HG02588 (cell line): Measurements from ENCODE around the gene CDH23.
A peak's percentile ranks its signal among the peaks of the same experiment; 100 is the strongest.
"Not testable (repeated sequence)": the region's sequence is repeated elsewhere in the genome, so short reads cannot be mapped to it uniquely, and the experiment has no call there.

Experiments used
- ATAC-seq: cut with Tn5 transposase; IDR thresholded peaks from one replicate; pipeline ENCODE4 v1.9.1; 2021; ENCODE audit warnings: mild to moderate bottlenecking, moderate library complexity; ENCODE audit not compliant: unreplicated experiment

The CDH23 gene

DNA sequence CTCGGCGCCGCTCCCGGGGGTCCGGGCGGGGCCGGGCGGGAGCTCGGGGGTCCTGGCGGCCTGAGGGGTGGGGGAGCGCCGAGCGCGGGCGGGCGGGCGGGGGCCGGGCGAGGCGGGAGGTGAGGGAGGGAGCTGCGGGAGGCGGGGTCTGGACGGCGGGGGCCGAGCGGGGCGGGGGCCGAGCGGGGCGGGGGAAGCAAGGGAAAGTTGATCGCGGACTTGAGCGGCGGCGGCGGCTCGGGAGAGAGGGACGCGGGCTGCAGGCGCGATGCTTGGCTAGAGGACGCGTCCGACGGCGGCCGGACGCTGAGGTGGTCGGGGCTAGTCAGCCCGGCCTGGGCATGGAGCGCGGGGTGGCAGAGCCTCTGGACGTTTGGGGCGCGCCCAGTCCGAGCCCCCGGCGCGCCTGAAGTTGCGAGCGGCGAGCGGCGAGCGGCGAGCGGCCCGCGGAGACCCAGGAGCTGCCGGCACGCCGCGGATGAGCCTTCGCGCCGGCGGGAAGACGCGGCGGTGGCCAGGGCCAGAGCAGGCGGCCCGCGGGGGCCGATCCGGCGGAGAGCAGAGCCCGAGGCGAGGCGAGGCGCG, at the start of gene CDH23:
Gene CDH23 (plus strand): TSS at position 210 of the 585 bp plus-strand sequence. CDS start 42,912 bp downstream, outside the sequence.
- ATAC-seq, result no peak

DNA sequence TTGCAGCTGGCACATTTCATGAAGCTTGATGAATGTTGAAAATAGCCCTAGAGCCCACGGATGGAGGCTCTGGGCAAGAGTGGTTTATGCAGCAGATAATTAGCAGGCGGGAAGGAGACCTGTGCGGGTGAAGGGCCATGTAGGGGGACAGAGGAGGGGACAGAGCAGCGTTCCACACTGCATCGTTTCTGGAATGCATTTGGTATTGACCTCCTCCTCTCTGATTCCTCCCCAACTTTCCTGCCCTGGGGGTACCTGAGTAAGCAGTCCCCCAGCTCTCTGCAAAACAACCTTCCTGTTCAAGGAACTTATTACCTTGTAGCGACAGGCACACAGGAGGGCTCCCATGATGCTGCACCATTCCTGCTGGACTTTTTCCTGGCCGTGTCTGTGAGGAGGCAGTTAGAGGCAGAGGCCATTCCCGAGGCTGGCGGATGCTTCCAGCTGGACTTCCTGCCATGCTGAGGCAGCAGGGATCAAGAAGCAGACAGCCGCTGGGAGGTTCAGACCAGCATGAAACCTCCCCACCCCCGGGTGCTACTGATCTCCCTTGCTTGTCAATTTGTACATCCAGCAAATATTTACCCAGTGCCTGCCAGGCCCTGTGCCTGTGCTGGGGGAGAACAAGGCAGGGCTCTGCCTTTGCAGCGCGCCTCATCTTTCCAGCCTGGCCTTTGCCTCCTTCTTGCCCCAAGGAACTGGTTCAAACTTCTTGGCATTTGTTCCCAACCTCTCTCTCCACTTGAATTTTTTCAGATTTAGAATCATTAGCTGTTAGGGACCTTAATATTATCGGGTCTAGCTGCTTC, 48.9 kb upstream of the CDH23 start:
- no peak for ATAC-seq

DNA sequence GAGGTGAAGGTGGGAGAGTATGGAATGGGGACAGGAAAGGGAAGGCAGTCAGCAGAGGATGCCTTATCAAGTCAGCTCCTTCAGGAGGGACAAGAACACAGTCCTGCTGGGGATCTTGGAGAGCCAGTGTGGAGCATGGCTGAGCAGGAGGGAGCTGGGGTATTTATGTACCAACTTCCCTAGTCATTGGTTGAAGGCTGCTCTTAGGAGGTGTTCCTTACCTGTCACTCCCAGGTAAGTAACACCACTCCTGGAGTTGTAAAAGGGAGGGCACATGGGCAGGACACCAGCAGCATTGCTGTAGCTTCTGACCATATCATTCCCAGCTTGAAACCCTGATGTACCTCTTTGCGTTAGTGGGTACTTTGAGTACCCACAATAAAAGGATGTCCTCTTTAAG, 47.9 kb upstream of the CDH23 start:
- no peak for ATAC-seq

DNA sequence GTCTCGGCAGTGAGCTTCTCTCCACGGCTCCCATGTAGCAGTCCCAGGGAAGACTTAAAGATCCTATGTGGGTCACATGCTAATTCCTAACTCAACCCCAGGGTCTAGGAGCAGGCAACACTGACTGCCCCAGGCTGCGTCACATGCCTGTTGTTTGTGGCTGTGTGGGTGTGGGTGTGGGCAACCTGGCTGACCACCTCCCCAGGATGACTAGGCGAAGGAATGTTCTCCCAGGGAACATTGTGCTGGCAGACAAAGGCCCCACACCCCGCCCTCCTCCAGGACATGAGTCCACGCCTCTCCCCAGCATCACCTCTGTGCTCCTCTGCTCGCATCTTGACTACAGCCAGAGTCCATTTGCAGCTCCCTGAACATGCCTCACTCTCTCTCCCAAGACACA, 47.3 kb upstream of the CDH23 start:
- ATAC-seq, result no peak

DNA sequence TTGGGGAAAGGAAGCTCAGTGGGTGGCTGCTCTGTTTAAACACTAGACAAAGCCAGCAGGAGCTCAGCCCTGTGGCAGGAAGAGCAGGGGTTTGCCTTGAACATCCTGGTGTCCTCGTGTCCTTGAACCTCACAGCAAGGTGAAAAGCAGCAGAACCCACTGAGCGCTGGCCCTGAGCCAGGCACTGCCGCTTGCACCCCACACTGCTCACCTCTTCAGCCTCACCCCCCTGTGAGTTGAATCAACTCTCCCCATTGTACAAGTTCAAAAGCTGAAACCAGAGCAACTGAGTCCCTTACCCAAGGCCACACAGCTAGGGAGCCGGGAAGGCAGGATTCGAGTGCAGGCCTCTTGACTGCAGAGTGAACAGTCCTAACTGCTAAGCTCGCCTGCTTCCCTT, 45.6 kb upstream of the CDH23 start:
- ATAC-seq, result no peak

DNA sequence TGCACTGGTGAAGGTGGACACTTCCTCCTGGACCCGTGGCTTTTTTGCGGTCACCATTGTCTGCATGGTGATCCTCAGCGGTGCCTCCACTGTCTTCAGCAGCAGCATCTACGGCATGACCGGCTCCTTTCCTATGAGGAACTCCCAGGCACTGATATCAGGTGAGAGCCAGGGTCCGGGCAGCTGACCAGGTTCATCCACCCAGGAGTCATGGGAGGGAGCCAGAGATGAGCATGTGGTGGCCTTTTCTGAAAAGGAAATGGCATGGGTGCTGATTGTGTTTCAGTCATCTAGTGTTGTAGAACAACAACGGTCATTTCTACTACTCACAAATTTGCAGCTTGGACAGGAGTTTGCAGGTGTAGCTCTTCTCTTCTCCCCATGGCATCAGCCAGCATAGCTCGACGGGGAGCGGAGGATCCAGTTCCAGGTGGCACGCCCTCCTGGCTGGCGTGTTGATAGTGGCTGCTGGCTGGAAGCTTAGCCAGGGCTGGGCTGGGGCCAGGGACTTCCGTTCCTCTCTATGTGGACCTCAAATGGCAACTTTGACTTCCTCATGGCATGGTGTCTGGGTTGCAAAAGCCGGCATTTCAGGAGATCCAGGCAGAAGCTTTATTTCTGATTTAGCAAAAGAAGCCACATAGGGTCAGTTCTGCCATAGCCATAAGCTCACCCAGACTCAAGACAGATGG, 44.9 kb upstream of the CDH23 start:
- ATAC-seq, result no peak

DNA sequence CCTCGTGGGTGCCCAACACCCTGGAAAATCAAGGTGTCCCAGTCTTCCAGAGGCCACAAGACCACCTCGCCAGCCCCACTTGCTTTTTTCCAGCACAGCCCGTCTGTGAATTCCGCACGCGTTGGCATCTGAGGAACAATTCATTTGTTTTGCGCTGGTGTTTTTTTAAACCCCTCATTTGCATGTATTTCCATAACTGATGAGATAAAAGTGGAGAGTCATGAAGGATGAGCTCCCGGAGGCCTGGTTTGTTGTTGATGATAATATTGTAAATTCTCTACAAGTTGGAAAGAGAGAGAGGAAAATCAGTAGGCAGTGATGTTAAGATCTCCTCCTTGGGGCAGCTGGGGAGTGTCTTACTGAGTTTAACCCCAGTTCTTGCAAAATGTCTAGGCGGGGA, 43.1 kb upstream of the CDH23 start:
- no peak for ATAC-seq

DNA sequence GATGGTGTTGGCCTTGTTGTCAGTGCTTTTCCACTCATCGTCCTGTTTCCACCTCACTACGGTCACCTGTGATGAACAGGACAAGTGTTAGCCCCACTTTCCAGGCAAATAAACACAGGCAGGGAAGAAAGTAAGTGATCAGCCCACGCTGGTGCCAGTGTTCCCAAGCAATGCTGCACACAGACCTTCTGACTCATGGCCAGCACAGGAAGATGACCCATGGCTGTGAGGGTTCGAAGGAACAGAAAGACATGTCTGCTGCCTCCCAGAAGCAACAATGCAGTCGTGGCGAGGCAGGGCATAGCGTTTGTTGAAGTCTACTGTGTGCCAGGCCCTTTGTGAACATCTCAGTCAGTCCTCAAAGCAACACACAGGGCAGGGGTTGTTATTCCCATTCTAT, 41.9 kb upstream of the CDH23 start:
- ATAC-seq, result no peak

DNA sequence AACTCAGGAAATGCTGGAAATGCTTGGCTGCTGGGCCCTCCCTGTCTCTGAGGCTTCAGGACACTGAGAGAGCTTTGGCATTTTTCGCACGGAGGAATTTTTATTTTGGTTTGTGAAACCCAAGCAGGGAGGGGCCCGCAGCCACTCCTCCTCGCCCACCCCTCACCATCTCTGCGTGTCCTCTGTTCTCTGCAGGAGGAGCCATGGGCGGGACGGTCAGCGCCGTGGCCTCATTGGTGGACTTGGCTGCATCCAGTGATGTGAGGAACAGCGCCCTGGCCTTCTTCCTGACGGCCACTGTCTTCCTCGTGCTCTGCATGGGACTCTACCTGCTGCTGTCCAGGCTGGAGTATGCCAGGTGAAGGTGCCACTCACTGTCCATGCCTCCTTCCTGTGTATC, 40.8 kb upstream of the CDH23 start:
- no peak for ATAC-seq

DNA sequence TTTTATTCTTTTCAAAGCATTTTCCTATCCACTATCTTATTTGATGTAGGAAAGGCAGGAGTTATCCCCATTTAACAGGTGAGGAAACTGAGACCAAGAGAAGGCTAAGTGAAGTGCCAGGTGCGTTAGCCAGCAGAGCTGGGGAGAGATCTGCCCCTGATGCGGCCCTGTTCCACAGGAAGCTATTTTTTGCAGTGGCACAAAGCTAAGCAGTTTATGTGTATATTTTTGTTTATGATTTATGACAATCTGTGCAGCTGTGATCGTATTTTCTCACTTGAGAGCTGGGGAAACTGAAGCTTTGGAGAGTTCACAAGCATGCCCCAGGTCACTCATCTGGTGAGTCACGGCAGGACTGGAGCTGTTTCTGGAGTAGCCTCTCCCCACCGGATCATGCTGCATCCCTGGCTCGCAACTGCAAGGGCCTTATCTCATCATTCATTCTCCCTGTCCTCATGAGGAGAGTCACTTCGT, 38.9 kb upstream of the CDH23 start:
- no peak for ATAC-seq

DNA sequence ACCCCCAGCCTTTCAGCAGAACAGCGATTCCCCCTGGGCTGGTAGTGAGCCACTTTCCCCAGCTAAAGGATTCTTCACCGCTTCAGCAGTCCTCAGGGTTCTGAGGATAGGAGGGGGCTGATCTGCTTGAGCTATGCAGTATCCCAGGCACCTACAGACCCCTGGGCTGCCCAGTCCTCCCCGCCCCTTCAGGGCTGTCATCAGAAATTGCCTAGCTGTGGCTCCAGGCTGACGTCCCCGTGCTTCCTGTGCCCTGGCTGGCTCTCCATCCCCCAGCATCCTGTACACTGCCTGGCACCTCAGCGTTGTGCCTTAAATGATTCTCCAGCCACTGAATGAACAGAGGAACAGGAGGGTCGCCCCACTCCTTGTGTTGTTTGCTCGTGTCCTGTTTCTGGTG, 38.4 kb upstream of the CDH23 start:
- ATAC-seq, result no peak

DNA sequence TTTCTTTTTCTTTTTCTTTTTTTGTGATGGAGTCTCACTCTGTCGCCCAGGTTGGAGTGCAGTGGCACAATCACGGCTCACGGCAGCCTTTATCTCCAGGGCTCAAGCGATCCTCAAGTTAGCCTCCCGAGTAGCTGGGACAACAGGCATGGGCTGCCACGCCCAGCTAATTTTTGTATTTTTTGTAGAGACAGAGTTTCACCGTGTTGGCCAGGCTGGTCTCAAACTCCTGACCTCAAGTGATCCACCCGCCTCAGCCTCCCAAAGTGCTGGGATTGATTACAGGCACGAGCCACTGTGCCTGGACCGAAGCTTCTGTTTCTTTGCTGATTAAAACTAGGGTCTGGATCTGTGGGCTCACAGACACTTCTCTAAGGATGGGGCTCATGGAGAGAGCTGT, 37.8 kb upstream of the CDH23 start:
- ATAC-seq, result not testable (repeated sequence)

DNA sequence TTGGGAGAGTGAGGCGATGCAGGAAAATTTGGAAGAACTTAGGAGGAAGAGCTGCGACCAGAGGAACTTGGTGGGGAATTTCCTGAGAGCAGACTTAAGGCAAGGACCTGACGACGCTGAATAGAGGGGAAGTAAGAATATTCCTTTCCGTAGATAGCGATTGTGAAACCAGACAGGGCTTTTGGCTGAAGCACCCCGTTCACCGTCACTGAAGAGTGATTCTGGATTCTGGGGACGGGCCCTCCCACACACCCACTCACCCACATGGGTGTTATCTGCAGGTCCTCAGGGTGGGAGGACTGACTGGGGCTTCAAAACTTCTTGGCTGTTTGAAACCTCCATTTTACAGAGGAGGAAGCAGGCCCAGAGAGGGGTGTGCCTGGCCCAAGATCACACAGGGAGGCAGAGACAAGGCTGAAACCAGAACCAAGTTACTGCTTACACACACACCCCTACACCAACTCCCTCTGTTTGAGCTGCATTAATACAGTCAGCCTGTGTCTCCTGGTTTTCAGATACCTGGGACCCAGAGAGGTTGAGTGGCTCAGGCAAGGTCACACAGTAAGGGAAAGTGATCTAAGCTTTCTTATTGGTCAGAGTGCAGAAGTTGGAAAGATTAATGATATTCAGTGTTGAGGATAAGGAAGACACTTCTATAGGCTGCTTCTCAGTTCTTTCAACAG, 37.2 kb upstream of the CDH23 start:
- peak; percentile 61 for ATAC-seq

DNA sequence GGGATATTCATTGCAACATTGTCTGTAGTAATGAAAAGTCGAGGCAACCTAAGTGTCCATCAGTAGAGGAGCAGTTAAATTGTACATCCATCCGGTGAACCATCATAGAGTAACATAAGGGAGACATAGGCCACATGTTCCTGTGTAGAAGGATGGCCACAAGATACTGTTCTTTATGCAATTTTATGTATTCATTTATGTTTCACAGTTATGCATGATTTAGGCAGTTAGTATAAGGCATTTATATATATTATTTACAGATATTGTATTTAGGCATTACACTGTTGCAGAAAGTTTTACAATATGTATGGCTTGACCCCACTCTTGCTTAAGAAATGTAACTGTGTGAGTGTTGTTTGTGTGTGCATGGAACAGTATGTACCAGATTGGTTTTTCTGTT, 36.0 kb upstream of the CDH23 start:
- no peak for ATAC-seq

DNA sequence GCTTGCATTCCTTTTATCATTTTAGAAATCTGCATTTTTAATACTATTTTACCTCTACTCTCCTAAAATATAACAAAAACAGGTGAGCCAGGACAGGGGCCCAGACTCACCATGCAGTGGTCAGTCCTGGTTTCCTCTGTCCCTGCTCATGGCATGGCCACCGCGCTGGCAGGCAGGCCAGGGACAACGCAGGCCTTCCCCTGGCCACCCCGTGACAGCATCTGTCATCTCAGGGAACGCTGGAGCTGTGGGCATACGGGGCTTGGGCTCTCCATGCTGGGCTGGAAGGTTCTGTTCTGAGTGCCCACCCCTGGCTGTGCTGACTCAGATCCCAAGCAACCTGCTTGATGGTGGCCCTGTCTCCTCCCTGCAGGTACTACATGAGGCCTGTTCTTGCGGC, 35.1 kb upstream of the CDH23 start:
- ATAC-seq, result no peak

DNA sequence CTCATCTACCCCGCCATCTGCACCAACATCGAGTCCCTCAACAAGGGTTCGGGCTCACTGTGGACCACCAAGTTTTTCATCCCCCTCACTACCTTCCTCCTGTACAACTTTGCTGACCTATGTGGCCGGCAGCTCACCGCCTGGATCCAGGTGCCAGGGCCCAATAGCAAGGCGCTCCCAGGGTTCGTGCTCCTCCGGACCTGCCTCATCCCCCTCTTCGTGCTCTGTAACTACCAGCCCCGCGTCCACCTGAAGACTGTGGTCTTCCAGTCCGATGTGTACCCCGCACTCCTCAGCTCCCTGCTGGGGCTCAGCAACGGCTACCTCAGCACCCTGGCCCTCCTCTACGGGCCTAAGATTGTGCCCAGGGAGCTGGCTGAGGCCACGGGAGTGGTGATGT, 34.6 kb upstream of the CDH23 start:
- ATAC-seq, result no peak

DNA sequence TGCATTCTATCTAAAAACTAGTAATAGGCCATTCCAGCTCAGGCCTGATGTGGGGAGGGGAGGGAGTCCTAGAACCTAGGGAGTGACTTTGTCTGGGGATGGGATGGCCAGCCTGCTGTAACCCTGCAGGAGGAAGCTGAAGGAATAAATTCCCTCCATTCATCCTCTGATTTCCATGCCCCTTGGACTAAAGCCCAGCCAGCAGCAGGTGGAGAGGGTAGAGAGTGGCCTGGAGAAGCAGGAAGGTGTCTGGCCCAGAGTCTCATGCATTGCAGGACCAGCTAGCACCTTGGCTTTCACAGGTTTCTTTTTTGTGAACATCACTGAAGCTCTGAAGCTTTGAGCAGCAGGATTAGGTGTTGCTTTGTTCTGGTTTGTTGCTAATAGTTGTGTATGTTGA, 32.8 kb upstream of the CDH23 start:
- ATAC-seq, result no peak

DNA sequence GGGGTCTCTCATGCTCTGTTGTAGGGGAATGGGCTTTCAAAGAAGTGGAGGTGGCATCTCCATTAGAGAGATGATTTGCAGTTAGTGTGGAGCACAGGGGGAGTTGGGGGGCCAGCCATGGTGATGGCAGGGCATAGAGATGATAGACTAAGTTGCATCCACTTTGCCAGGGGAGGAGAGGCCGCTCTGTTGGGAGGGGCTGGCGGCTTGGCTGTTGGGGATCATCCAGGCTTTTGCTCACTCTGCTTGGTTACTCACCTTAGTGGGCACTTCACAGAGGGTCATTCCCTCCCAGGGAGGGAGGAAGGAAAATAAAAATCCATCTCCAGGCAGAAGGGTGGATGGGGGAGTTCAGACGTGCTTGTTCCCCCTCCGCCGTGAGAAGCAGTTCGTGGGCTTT, 31.4 kb upstream of the CDH23 start:
- ATAC-seq, result no peak

DNA sequence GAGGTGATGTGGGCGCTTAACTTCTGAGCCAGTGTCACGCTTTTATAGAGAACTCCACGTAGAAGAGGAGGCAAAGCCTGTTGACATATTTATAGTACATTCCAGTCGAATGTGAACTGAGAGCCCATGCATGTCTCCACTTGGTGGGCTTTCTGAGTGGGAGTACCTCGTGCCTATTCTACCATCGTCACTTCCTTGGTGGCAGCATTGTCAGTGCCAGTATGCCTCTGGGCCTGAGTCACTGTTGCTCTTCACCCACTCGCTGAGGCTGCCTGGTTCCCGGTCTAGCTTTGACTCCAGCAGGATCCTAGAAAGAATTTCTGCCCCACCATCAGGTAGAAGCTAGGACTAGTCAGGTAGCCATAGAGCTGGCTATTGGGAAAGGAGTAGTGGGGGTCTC, 30.0 kb upstream of the CDH23 start:
- no peak for ATAC-seq

DNA sequence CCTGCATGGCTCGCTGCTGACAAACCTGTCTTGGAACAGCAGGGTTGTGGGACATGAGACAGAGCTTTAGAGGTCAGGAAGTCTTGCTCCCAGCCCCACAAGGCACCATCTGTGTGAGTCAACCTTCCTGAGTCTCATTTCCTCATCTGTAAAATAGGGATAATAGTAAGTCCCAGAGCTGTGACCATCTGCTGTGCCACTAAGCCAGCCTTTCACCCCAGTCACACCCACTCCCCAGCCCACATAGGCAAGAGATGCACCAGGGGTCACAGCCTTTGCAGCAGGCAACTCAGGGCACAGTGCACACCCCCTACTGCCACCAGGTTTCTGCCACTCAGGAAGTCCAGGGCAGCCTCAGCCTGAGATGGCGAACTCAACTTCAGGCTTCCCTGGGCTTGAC, 29.4 kb upstream of the CDH23 start:
- ATAC-seq, result no peak

DNA sequence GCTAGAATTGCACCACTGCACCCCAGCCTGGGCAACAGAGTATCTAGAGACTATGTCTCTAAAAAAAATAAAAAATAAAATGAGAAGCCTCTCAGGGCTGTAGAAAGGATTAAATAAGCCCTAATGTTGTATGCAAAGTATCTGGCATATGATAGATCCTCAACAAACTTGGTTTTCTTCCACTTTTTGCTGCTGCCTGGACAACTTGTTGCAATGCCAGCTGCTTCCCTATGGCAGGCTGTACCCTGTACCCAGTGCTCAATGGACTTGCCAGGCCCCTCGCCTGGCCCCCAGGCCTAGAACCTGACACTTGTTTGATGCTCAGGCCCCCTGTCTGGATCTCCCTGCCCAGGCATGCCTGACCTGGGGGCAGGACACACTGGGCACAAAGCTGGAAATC, 28.5 kb upstream of the CDH23 start:
- ATAC-seq, result no peak

DNA sequence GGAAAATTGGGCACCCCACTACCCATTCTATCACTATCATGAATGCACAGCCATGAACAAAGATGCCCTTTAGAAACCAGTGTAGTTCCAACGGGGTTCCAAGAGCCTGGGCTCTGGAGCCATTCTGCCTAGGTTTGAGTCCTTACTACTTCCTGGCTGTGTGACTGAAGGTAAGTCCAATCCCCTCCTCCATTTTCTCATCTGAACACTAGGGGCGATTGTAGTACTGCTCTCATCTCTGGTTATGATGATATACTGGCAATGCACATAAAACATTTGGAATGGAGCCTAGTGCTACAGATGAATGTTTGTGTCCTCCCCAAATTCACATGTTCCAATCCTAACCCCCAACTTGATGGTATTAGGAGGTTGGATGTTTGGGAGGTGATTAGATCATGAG, 28.1 kb upstream of the CDH23 start:
- ATAC-seq, result no peak
